ENCODE data around the gene MGAT3. TPM values are rescaled to one million over a fixed set of nuclear protein-coding genes. Genes with fewer than 3 reads are reported as not detected.

Gene MGAT3
- total and polyA plus RNA-seq, 10 donors = 1.3 to 14.4 (median 9.1) TPM

DNA sequence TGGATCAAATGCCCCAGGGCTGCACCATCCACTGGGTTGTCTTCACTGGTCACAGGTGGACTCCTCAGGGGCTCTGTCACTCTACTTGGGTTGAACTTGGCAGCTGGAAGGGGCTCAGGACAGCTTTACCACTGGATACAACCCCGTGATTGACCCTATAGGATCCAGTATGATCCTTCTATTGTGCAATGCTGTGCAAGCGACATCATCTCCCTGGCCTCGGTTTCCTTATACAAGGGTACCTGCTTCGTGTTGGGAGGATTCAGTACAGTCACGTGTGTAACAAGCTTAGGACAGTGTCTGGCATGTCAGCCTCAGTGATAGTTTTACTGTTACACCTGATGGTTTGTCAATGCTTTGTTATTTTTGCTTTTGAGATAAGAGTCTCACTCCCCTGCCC lies 24.8 kb downstream of the MGAT3 start:
- WGBS, 5 donors = 88 to 92% (median 92%) methylated on average over 5 of the region's 5 CpGs
- Histone ChIP-seq H3K4me3 (no peak overlapping the region), H3K27ac (no peak overlapping the region), H3K9me3 (no peaks in the 10 kb centered on the region), H3K27me3 (replicated peaks in 1 of 7) (no peaks in the 10 kb centered on the region), H3K36me3 (peaks cover 0 to 9% (median 0%) of the 10 kb centered on the region in 6 donors), H3K4me1 (no peaks in the 10 kb centered on the region)
- TF ChIP-seq POLR2AphosphoS5 (IDR thresholded peaks at IDR 0.05) (no peak), POLR2A (IDR thresholded peaks at IDR 0.05) (no peak)
- TF ChIP-seq, protein P1, sequence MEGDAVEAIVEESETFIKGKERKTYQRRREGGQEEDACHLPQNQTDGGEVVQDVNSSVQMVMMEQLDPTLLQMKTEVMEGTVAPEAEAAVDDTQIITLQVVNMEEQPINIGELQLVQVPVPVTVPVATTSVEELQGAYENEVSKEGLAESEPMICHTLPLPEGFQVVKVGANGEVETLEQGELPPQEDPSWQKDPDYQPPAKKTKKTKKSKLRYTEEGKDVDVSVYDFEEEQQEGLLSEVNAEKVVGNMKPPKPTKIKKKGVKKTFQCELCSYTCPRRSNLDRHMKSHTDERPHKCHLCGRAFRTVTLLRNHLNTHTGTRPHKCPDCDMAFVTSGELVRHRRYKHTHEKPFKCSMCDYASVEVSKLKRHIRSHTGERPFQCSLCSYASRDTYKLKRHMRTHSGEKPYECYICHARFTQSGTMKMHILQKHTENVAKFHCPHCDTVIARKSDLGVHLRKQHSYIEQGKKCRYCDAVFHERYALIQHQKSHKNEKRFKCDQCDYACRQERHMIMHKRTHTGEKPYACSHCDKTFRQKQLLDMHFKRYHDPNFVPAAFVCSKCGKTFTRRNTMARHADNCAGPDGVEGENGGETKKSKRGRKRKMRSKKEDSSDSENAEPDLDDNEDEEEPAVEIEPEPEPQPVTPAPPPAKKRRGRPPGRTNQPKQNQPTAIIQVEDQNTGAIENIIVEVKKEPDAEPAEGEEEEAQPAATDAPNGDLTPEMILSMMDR (IDR thresholded peaks at IDR 0.05 in 8 of 11, conservative IDR thresholded peaks at IDR 0.05 in 3 of 11) = no peak
- DNase-seq = no peak
- intact Hi-C loops (cut with DNase I; ENCODE audit: low total_unique reads) = no loop called here

DNA sequence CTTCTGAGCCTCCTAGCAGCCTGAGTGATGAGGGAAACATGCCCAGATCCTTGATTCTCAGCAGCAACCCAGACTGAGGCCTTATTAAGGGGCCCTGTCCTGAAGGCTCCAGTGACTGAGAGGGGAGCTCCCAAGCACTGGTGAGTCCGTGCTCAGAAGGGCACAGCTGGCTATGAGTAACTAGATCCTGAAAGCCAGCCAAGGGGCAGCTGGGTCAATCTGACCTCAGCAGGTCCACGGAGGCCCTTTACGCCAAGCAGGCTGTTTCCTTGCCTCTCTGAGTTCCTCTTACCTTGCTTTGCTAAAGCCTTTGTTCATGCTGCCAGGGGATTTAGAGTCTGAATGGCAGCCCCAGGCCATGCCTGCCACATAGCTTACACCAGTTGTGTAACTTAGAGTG lies 26.0 kb downstream of the MGAT3 start:
- intact Hi-C loops (cut with DNase I; ENCODE audit: low total_unique reads) = no loop called here
- Histone ChIP-seq H3K27me3 (replicated peaks in 1 of 7) (no peaks in the 10 kb centered on the region), H3K4me3 (no peak overlapping the region), H3K36me3 (peaks cover 0 to 11% (median 2%) of the 10 kb centered on the region in 6 donors), H3K27ac (no peak overlapping the region), H3K9me3 (no peaks in the 10 kb centered on the region), H3K4me1 (no peaks in the 10 kb centered on the region)
- no peak for DNase-seq
- 74 to 84% (median 77%) methylated on average over 3 of the region's 3 CpGs for WGBS, 5 donors
- TF ChIP-seq POLR2A (IDR thresholded peaks at IDR 0.05) = no peak
- TF ChIP-seq, protein P1 (IDR thresholded peaks at IDR 0.05 in 8 of 11, conservative IDR thresholded peaks at IDR 0.05 in 3 of 11) = no peak

DNA sequence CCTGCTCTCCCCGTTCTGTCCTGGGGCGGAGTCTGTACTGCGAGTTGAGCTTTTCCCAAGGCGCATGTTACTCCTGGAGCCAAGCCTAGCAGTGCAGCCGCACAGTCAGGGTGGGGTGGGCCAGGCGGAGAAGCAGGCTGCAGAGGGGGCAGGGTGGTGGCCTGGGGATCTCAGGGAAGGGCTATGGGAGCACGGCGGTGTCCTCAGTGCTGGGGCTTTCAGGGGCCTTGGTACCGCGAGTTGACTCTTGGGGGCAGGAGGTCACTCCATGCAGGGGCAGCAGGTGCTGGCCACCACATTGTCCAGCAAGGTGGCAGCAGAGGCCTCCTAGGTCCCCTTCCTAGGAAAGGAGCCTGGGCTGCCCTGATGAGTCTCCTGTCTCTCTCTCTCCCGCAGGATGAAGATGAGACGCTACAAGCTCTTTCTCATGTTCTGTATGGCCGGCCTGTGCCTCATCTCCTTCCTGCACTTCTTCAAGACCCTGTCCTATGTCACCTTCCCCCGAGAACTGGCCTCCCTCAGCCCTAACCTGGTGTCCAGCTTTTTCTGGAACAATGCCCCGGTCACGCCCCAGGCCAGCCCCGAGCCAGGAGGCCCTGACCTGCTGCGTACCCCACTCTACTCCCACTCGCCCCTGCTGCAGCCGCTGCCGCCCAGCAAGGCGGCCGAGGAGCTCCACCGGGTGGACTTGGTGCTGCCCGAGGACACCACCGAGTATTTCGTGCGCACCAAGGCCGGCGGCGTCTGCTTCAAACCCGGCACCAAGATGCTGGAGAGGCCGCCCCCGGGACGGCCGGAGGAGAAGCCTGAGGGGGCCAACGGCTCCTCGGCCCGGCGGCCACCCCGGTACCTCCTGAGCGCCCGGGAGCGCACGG lies 30.4 kb downstream of the MGAT3 start:
- no peak for DNase-seq
- 88 to 96% (median 93%) methylated on average over 30 to 45 of the region's 45 CpGs for WGBS, 5 donors
- Histone ChIP-seq H3K27me3 (replicated peaks in 1 of 7) (no peaks in the 10 kb centered on the region), H3K9me3 (no peaks in the 10 kb centered on the region), H3K4me1 (peaks cover 6 to 16% (median 11%) of the 10 kb centered on the region in 6 donors), H3K4me3 (no peak overlapping the region), H3K27ac (no peak overlapping the region), H3K36me3 (peaks cover 0 to 19% (median 4%) of the 10 kb centered on the region in 6 donors)
- TF ChIP-seq, protein P1 (IDR thresholded peaks at IDR 0.05 in 8 of 11, conservative IDR thresholded peaks at IDR 0.05 in 3 of 11) = no peak
- TF ChIP-seq POLR2AphosphoS5 (IDR thresholded peaks at IDR 0.05) (no peak), POLR2A (IDR thresholded peaks at IDR 0.05) (no peak)
- intact Hi-C loops (cut with DNase I; ENCODE audit: low total_unique reads) = no loop called here

DNA sequence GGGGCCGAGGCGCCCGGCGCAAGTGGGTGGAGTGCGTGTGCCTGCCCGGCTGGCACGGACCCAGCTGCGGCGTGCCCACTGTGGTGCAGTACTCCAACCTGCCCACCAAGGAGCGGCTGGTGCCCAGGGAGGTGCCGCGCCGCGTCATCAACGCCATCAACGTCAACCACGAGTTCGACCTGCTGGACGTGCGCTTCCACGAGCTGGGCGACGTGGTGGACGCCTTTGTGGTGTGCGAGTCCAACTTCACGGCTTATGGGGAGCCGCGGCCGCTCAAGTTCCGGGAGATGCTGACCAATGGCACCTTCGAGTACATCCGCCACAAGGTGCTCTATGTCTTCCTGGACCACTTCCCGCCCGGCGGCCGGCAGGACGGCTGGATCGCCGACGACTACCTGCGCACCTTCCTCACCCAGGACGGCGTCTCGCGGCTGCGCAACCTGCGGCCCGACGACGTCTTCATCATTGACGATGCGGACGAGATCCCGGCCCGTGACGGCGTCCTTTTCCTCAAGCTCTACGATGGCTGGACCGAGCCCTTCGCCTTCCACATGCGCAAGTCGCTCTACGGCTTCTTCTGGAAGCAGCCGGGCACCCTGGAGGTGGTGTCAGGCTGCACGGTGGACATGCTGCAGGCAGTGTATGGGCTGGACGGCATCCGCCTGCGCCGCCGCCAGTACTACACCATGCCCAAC lies 31.2 kb downstream of the MGAT3 start:
- TF ChIP-seq POLR2AphosphoS5 (IDR thresholded peaks at IDR 0.05) (no peak), POLR2A (IDR thresholded peaks at IDR 0.05) (no peak)
- TF ChIP-seq, protein P1 (IDR thresholded peaks at IDR 0.05 in 8 of 11, conservative IDR thresholded peaks at IDR 0.05 in 3 of 11) = no peak
- peaks cover 0 to 19% (median 4%) of the 10 kb centered on the region in 6 donors for H3K36me3 ChIP-seq
- peaks cover 6 to 17% (median 11%) of the 10 kb centered on the region in 6 donors for H3K4me1 ChIP-seq
- no peak overlapping the region for H3K4me3 ChIP-seq
- intact Hi-C loops (cut with DNase I; ENCODE audit: low total_unique reads) = no loop called here
- H3K27me3 ChIP-seq (replicated peaks in 1 of 7) = no peaks in the 10 kb centered on the region
- no peaks in the 10 kb centered on the region for H3K9me3 ChIP-seq
- DNase-seq = no peak
- WGBS, 5 donors = 97 to 99% (median 97%) methylated on average over 45 to 70 of the region's 70 CpGs
- no peak overlapping the region for H3K27ac ChIP-seq

All from spleen (tissue), 11 donors.